IMR-90 (cell line): ENCODE data around the gene LRRC36. TPM values are rescaled to one million over a fixed set of nuclear protein-coding genes. Genes with fewer than 3 reads are reported as not detected.
A peak's percentile ranks its signal among the peaks of the same experiment; 100 is the strongest.

ENCODE experiments used
- ATAC-seq: fragments of 200-7000 bp; cut with Tn5 transposase; 2 replicates; pipeline ENCODE4 v1.9.1; 2020; ENCODE audit warnings: low read depth, mild to moderate bottlenecking, moderate library complexity
- BruUV-seq: library from RNA; stranded (reverse); fragments of 400-500 nt; replicated peaks from 2 replicates; lab custom pipeline; 2021; lab: Mats Ljungman, UMichigan
- CTCF ChIA-PET: fragments of 300-600 bp; formaldehyde crosslinking; extraction: SDS; loops from one replicate; lab custom pipeline; 2021; ENCODE audit warnings: antibody characterized with exemption; lab: Yijun Ruan, JAX
- POLR2A ChIA-PET: fragments of 300-600 bp; sonication (Branson Sonifier 250); formaldehyde crosslinking; loops from one replicate; lab custom pipeline; 2022; ENCODE audit warnings: antibody characterized with exemption; ENCODE audit not compliant: unreplicated experiment; lab: Charles Lee
- DNase-seq: peaks from one replicate; pipeline ENCODE4 v3.0.0; 2013
- H2AFZ ChIP-seq: replicated peaks from 2 replicates; pipeline ENCODE3; 2013; ENCODE audit warnings: low read length, mild to moderate bottlenecking; ENCODE audit not compliant: poor library complexity
- H2AK5ac ChIP-seq: 2 replicates; pipeline ENCODE4 v1.6.1; 2013; ENCODE audit warnings: low read depth, low read length, inconsistent platforms
- H2AK9ac ChIP-seq: replicated peaks from 2 replicates; pipeline ENCODE3; 2013; ENCODE audit warnings: mild to moderate bottlenecking, low read depth, low read length, moderate library complexity; ENCODE audit not compliant: poor library complexity
- H2BK120ac ChIP-seq: 2 replicates; pipeline ENCODE4 v1.6.1; 2013; ENCODE audit warnings: low read depth, low read length, inconsistent platforms
- H2BK15ac ChIP-seq: 3 replicates; pipeline ENCODE4 v1.6.1; 2013; ENCODE audit warnings: low read depth, low read length, inconsistent platforms
- H2BK20ac ChIP-seq: 2 replicates; pipeline ENCODE4 v1.6.1; 2013; ENCODE audit warnings: low read depth, mild to moderate bottlenecking, inconsistent platforms, low read length, moderate library complexity
- H2BK5ac ChIP-seq: 2 replicates; pipeline ENCODE4 v1.6.1; 2013; ENCODE audit warnings: mild to moderate bottlenecking, low read depth, low read length, inconsistent platforms; ENCODE audit not compliant: poor library complexity, severe bottlenecking
- H3K14ac ChIP-seq: replicated peaks from 2 replicates; pipeline ENCODE4 v1.6.1; 2013; ENCODE audit warnings: low read depth, low read length, inconsistent platforms
- H3K18ac ChIP-seq: 2 replicates; pipeline ENCODE4 v1.6.1; 2013; ENCODE audit warnings: low read depth, low read length, control low read depth
- H3K23ac ChIP-seq: 2 replicates; pipeline ENCODE4 v1.6.1; 2013; ENCODE audit warnings: low read depth, low read length, inconsistent platforms
- H3K27ac ChIP-seq: 2 replicates; pipeline ENCODE4 v1.5.1; 2013; ENCODE audit warnings: mild to moderate bottlenecking, control low read depth, low read length; ENCODE audit not compliant: insufficient read depth
- H3K27me3 ChIP-seq: 2 replicates; pipeline ENCODE4 v1.6.1; 2013; ENCODE audit warnings: low read length; ENCODE audit not compliant: control insufficient read depth, insufficient read depth
- H3K36me3 ChIP-seq: 2 replicates; pipeline ENCODE4 v1.6.1; 2013; ENCODE audit warnings: low read length, mixed read lengths; ENCODE audit not compliant: control insufficient read depth, insufficient read depth
- H3K4ac ChIP-seq: 2 replicates; pipeline ENCODE4 v1.6.1; 2013; ENCODE audit warnings: low read depth, low read length, inconsistent platforms
- H3K4me1 ChIP-seq: 2 replicates; pipeline ENCODE4 v1.6.1; 2013; ENCODE audit warnings: low read length, mixed read lengths; ENCODE audit not compliant: control insufficient read depth, insufficient read depth
- H3K4me2 ChIP-seq: 2 replicates; pipeline ENCODE4 v1.6.1; 2013; ENCODE audit warnings: low read depth, mild to moderate bottlenecking, control low read depth, low read length, moderate library complexity
- H3K4me3 ChIP-seq: 2 replicates; pipeline ENCODE4 v1.5.1; 2013; ENCODE audit warnings: low read depth, mild to moderate bottlenecking, control low read depth, low read length, moderate library complexity; ENCODE audit not compliant: insufficient read depth
- H3K56ac ChIP-seq: 2 replicates; pipeline ENCODE4 v1.6.1; 2013; ENCODE audit warnings: low read length, inconsistent platforms; ENCODE audit not compliant: insufficient read depth; ENCODE audit errors: extremely low read depth
- H3K79me1 ChIP-seq, 2 experiments: 2 replicates each; pipeline ENCODE4 v1.6.1; 2013; ENCODE audit warnings: low read length in 2 of 2, inconsistent platforms in 1 of 2, low read depth in 1 of 2
- H3K9ac ChIP-seq: 2 replicates; pipeline ENCODE4 v1.6.1; 2013; ENCODE audit warnings: low read depth, low read length, control low read depth
- H3K9me1 ChIP-seq: 2 replicates; pipeline ENCODE4 v1.6.1; 2013; ENCODE audit warnings: low read length, inconsistent platforms; ENCODE audit not compliant: insufficient read depth
- H3K9me3 ChIP-seq: 2 replicates; pipeline ENCODE4 v1.6.1; 2013; ENCODE audit warnings: low read length; ENCODE audit not compliant: control insufficient read depth, insufficient read depth
- H4K20me1 ChIP-seq: 2 replicates; pipeline ENCODE4 v1.6.1; 2013; ENCODE audit warnings: low read length, inconsistent platforms; ENCODE audit not compliant: insufficient read depth
- H4K5ac ChIP-seq: 2 replicates; pipeline ENCODE4 v1.6.1; 2013; ENCODE audit warnings: mild to moderate bottlenecking, low read depth, low read length, control low read depth
- H4K8ac ChIP-seq, 2 experiments: 2 replicates each; pipeline ENCODE4 v1.6.1; 2013; ENCODE audit warnings: low read depth in 2 of 2, low read length in 2 of 2, control low read depth in 1 of 2, inconsistent platforms in 1 of 2
- H4K91ac ChIP-seq: 2 replicates; pipeline ENCODE4 v1.6.1; 2013; ENCODE audit warnings: low read depth, low read length, inconsistent platforms; ENCODE audit not compliant: insufficient read depth
- BHLHE40 ChIP-seq: fragments of 150-350 bp; IDR thresholded peaks from 2 replicates; pipeline ENCODE4 v1.6.1; 2016; ENCODE audit warnings: mild to moderate bottlenecking, low read depth, low read length
- CEBPB ChIP-seq: IDR thresholded peaks from 2 replicates; pipeline ENCODE4 v1.6.1; 2012; ENCODE audit warnings: low read depth, low read length, improper control_type of control experiment
- FOS ChIP-seq: fragments of 150-350 bp; IDR thresholded peaks from 2 replicates; pipeline ENCODE4 v1.6.1; 2016; ENCODE audit warnings: low read depth, low read length
- MAFK ChIP-seq: IDR thresholded peaks from 2 replicates; pipeline ENCODE4 v1.6.1; 2012; ENCODE audit warnings: low read depth, low read length, improper control_type of control experiment
- MAZ ChIP-seq: IDR thresholded peaks from 2 replicates; pipeline ENCODE4 v1.6.1; 2012; ENCODE audit warnings: low read depth, mild to moderate bottlenecking, low read length, improper control_type of control experiment, moderate library complexity, borderline replicate concordance
- MXI1 ChIP-seq: IDR thresholded peaks from 2 replicates; pipeline ENCODE4 v1.6.1; 2012; ENCODE audit warnings: low read depth, mild to moderate bottlenecking, low read length, moderate library complexity, borderline replicate concordance
- NFE2L2 ChIP-seq: fragments of 150-350 bp; IDR thresholded peaks from 2 replicates; pipeline ENCODE4 v1.6.1; 2016; ENCODE audit warnings: low read depth, mild to moderate bottlenecking, low read length
- RAD21 ChIP-seq: IDR thresholded peaks from 2 replicates; pipeline ENCODE4 v1.6.1; 2012; ENCODE audit warnings: low read length, improper control_type of control experiment
- RCOR1 ChIP-seq: IDR thresholded peaks from 2 replicates; pipeline ENCODE4 v1.6.1; 2012; ENCODE audit warnings: mild to moderate bottlenecking, low read length, improper control_type of control experiment; ENCODE audit not compliant: insufficient replicate concordance
- RFX5 ChIP-seq: IDR thresholded peaks from 2 replicates; pipeline ENCODE4 v1.8.0; 2012; ENCODE audit warnings: low read depth, mild to moderate bottlenecking, low read length, moderate library complexity
- SMC3 ChIP-seq: fragments of 150-350 bp; IDR thresholded peaks from 2 replicates; pipeline ENCODE4 v1.6.1; 2016; ENCODE audit warnings: low read depth, mild to moderate bottlenecking, antibody characterized with exemption, low read length, moderate library complexity
- WGBS, 2 experiments: methylation state at CpG; one replicate each; pipeline versions ENCODE4 v1.1.5 to v1.1.7; 2013; ENCODE audit warnings: missing lambda C conversion rate in 2 of 2; ENCODE audit not compliant: insufficient read length in 1 of 2; ENCODE audit errors: extremely low coverage in 2 of 2; 5-methylcytosine and 5-hydroxymethylcytosine counted together
- dilution Hi-C: fragments of 300-500 bp; cut with HindIII; formaldehyde crosslinking; loops from one replicate; pipeline ENCODE4 v1.14.3; 2018; ENCODE audit warnings: low sequenced_read_pairs; ENCODE audit not compliant: unreplicated experiment
- in situ Hi-C: fragments of 300-500 bp; cut with MboI; formaldehyde crosslinking; loops from 3 replicates; pipeline ENCODE4 v1.14.3; 2019; ENCODE audit warnings: low sequenced_read_pairs, inconsistent platforms, mixed read lengths
- intact Hi-C: fragments of 100-400 bp; cut with micrococcal nuclease; formaldehyde crosslinking; loops from 2 replicates; pipeline ENCODE4 v1.10.0; 2022
- polyA plus RNA-seq, 3 experiments: library from polyadenylated mRNA; depleted of rRNA; stranded (reverse); fragments of >200 nt; gene quantifications; 2 replicates each; pipeline ENCODE4 v1.2.3, GENCODE V29; 2012; ENCODE audit warnings: low replicate concordance in 1 of 3
- total RNA-seq: library from RNA; depleted of rRNA; stranded (reverse); fragments of >200 nt; gene quantifications from 2 replicates; pipeline ENCODE4 v1.2.3, GENCODE V29; 2012
- TF ChIP-seq, protein P1 (sequence below): fragments of 150-350 bp; IDR thresholded peaks from 2 replicates; pipeline ENCODE4 v1.6.1; 2016; ENCODE audit warnings: low read depth, mild to moderate bottlenecking, low read length, moderate library complexity, borderline replicate concordance
- TF ChIP-seq, protein P2 (sequence below): fragments of 150-350 bp; IDR thresholded peaks from 2 replicates; pipeline ENCODE4 v1.6.1; 2017; ENCODE audit warnings: mild to moderate bottlenecking, antibody characterized with exemption, low read length, low read depth
- TF ChIP-seq, protein P3 (sequence below): conservative IDR thresholded peaks from 2 replicates; pipeline ENCODE4 v1.5.1; 2012; ENCODE audit warnings: mild to moderate bottlenecking, low read depth, low read length, improper control_type of control experiment

LRRC36 gene
- total and polyA plus RNA-seq, 2 of the 4 experiments (the other 2 are of a cell fraction): 0.18 to 0.29 TPM

DNA sequence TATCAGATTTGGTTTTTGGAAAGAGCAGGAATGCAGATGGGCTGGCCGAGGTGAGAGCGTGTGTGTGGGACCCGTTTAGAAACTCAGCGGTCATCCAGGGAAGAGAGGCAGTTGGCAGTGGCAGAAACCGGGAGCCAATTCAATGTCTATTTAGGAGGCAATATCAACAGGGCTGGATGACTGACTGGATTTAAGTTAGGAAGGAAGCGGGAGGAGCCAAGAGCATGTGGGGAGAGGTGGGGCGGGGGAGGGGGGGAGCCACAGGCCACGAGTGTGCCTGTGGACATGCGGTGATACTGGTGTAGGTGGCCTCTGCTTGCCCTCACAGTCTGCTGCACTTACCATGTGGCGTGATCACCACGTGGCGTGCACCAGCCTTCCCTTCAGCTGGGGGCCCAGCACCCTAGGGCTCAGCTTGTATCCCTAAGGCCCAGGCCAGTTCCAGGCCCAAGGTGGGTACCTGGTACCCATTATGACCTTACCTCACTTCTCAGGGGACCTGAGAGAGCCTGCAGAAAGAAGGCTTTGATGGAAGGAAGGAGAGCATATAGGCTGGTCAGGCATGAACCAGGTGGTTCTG, 77.5 kb downstream of the LRRC36 start:
- no peak overlapping the region for H3K56ac ChIP-seq
- H2AK9ac ChIP-seq: peak overlapping the region; percentile 40
- no peaks in the 10 kb centered on the region for H4K20me1 ChIP-seq
- no peak overlapping the region for H3K4me3 ChIP-seq
- intact Hi-C loops: no loop called here
- TF ChIP-seq MAZ: no peak
- TF ChIP-seq SMC3: no peak
- no peak for TF ChIP-seq BHLHE40
- no peak for TF ChIP-seq NFE2L2
- TF ChIP-seq, protein P1, sequence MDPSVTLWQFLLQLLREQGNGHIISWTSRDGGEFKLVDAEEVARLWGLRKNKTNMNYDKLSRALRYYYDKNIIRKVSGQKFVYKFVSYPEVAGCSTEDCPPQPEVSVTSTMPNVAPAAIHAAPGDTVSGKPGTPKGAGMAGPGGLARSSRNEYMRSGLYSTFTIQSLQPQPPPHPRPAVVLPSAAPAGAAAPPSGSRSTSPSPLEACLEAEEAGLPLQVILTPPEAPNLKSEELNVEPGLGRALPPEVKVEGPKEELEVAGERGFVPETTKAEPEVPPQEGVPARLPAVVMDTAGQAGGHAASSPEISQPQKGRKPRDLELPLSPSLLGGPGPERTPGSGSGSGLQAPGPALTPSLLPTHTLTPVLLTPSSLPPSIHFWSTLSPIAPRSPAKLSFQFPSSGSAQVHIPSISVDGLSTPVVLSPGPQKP: no peak
- no peak for TF ChIP-seq MXI1
- TF ChIP-seq RAD21: no peak
- TF ChIP-seq, protein P2, sequence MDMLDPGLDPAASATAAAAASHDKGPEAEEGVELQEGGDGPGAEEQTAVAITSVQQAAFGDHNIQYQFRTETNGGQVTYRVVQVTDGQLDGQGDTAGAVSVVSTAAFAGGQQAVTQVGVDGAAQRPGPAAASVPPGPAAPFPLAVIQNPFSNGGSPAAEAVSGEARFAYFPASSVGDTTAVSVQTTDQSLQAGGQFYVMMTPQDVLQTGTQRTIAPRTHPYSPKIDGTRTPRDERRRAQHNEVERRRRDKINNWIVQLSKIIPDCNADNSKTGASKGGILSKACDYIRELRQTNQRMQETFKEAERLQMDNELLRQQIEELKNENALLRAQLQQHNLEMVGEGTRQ: no peak
- no peak for TF ChIP-seq FOS
- TF ChIP-seq RCOR1: no peak
- no peak for TF ChIP-seq RFX5
- TF ChIP-seq CEBPB: no peak
- TF ChIP-seq, protein P3, sequence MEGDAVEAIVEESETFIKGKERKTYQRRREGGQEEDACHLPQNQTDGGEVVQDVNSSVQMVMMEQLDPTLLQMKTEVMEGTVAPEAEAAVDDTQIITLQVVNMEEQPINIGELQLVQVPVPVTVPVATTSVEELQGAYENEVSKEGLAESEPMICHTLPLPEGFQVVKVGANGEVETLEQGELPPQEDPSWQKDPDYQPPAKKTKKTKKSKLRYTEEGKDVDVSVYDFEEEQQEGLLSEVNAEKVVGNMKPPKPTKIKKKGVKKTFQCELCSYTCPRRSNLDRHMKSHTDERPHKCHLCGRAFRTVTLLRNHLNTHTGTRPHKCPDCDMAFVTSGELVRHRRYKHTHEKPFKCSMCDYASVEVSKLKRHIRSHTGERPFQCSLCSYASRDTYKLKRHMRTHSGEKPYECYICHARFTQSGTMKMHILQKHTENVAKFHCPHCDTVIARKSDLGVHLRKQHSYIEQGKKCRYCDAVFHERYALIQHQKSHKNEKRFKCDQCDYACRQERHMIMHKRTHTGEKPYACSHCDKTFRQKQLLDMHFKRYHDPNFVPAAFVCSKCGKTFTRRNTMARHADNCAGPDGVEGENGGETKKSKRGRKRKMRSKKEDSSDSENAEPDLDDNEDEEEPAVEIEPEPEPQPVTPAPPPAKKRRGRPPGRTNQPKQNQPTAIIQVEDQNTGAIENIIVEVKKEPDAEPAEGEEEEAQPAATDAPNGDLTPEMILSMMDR: no peak
- TF ChIP-seq MAFK: no peak
- no peak overlapping the region for H4K91ac ChIP-seq
- H2BK20ac ChIP-seq: no peak overlapping the region
- in situ Hi-C loops: no loop called here
- H2AK5ac ChIP-seq: no peak overlapping the region
- H3K9me3 ChIP-seq: no peaks in the 10 kb centered on the region
- no peak overlapping the region for H3K14ac ChIP-seq
- H3K79me1 ChIP-seq: peaks cover 0 to 10% of the 10 kb centered on the region in 2 experiments; a peak in 2 of 4 replicates
- ATAC-seq: no peak
- no peak overlapping the region for H3K27ac ChIP-seq
- no peak overlapping the region for H3K18ac ChIP-seq
- no peak overlapping the region for H2BK15ac ChIP-seq
- no peak overlapping the region for H4K5ac ChIP-seq
- ChIA-PET POLR2A (no interaction called here), CTCF (no interaction called here)
- dilution Hi-C loops: no loop called here
- H3K27me3 ChIP-seq: no peaks in the 10 kb centered on the region
- H3K23ac ChIP-seq: no peak overlapping the region
- H3K4ac ChIP-seq: no peak overlapping the region; the same call in 1 of the 2 replicates
- H2AFZ ChIP-seq: no peak overlapping the region
- BruUV-seq: no TSS peak
- WGBS, 2 experiments: 91% methylated on average over 4 of the region's 12 CpGs; no CpG with 5 or more reads in 1 of the 2 experiments
- no peak overlapping the region for H4K8ac ChIP-seq
- no peak overlapping the region for H3K9ac ChIP-seq
- H3K36me3 ChIP-seq: no peaks in the 10 kb centered on the region
- no peak for DNase-seq
- H3K4me1 ChIP-seq: peaks cover 17% of the 10 kb centered on the region
- no peak overlapping the region for H2BK5ac ChIP-seq
- H3K9me1 ChIP-seq: peaks cover 12% of the 10 kb centered on the region
- no peak overlapping the region for H2BK120ac ChIP-seq
- no peak overlapping the region for H3K4me2 ChIP-seq
